Subcutaneous adipose tissue (tissue), 4 donors: ENCODE measurements around the gene EPSTI1. TPM values are rescaled to one million over a fixed set of nuclear protein-coding genes. Genes with fewer than 3 reads are reported as not detected.

Experiments
- total RNA-seq, 4 donors: library from RNA; depleted of rRNA; stranded (reverse); fragments of >200 nt; gene quantifications; one replicate each; pipeline ENCODE4 v1.1.0, GENCODE V29; 2016
- TF ChIP-seq, protein P1 (sequence below): fragments of 450-650 bp; IDR thresholded peaks from one replicate; pipeline ENCODE4 v1.5.1; 2016; ENCODE audit warnings: low read depth, mild to moderate bottlenecking, control low read depth, antibody characterized with exemption, moderate library complexity

The EPSTI1 gene
- total RNA-seq, 4 donors from 2014 or later = 4.4 to 18.5 (median 12.0) TPM

GRCh38 chr13:43030548-43030947 lies 38.5 kb upstream of the EPSTI1 start:
- TF ChIP-seq, protein P1, sequence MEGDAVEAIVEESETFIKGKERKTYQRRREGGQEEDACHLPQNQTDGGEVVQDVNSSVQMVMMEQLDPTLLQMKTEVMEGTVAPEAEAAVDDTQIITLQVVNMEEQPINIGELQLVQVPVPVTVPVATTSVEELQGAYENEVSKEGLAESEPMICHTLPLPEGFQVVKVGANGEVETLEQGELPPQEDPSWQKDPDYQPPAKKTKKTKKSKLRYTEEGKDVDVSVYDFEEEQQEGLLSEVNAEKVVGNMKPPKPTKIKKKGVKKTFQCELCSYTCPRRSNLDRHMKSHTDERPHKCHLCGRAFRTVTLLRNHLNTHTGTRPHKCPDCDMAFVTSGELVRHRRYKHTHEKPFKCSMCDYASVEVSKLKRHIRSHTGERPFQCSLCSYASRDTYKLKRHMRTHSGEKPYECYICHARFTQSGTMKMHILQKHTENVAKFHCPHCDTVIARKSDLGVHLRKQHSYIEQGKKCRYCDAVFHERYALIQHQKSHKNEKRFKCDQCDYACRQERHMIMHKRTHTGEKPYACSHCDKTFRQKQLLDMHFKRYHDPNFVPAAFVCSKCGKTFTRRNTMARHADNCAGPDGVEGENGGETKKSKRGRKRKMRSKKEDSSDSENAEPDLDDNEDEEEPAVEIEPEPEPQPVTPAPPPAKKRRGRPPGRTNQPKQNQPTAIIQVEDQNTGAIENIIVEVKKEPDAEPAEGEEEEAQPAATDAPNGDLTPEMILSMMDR = no peak

DNA sequence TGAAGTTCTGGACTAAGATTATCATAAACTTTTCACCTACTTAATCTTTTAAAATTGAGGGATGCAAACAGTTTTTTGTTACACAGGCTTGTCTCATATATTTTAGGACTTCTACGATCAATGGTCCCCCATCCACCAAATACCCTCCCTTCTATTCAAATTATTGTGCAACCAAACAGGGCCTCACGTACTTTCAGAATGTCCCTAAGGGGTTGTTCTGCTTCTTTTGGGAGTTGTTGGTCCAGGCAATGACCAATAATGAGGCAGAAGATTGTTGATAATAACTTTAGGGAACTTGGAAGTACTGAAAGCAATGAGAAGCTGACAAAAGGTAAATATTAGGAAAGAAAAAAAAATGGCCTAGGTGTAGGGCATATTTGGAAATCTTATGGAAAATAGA lies 34.2 kb upstream of the EPSTI1 start:
- TF ChIP-seq, protein P1 = no peak

DNA sequence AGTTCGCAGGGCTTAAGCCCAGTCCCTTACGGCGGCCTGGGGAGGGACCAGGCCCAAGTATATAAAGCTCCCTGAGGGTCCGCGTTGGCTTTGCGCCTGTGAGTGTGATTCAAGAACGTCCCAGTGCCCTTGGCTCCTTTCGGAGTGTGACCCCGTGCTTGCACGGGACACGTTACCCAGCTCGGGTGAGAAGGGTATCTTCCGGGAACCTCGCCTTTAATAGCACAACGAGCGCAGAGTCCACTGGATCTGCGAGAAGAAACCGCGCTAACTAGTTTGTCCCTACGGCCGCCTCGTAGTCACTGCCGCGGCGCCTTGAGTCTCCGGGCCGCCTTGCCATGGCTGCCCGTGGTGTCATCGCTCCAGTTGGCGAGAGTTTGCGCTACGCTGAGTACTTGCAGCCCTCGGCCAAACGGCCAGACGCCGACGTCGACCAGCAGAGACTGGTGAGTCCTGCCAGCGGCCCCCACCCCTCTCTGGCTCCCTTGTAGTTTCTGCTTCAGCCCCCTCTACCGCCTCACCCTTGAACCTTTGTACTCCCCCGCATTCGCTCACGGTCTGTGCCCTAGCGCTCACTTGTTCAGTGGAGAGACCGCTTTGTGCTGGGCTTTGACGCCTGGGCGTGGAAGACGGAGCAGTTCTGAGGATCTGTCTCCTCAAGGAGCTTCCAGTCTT lies 31.4 kb upstream of the EPSTI1 start, which contains the start of gene DNAJC15:
Gene DNAJC15 (plus strand): TSS at position 298 of the 675 bp plus-strand sequence. CDS start 41 bp downstream, at position 339.
- TF ChIP-seq, protein P1 = no peak

GRCh38 chr13:43022934-43023288 lies 30.9 kb upstream of the EPSTI1 start:
- TF ChIP-seq, protein P1 = no peak

DNA sequence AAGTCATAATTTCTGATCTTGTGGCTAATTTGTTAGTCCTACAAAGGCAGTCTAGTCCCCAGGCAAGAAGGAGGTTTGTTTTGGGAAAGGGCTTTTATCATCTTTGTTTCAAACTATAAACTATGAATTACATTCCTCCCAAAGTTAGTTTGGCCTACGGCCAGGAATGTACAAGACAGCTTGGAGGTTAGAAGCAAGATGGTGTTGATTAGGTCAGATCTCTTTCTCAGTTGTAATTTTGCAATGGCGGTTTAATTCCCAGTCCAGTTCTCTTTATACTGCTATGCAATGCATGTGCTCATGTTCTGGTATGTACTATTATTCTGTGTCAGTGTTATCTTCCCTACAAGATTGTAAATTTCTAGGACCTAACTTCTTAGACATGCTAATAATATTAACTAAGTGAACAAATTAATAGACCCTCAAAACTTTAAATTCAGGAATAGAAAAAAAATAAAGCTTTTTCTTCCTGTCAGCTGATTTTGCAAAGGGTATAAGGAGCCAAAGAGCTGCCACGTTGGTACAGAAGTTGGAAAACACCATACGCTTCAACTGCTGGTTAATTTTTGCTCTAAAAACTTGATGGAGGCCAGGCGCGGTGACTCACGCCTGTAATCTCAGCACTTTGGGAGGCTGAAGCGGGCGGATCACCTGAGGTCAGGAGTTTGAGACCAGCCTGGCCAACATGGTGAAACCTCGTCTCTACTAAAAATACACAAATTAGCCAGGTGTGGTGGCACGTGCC lies 30.1 kb upstream of the EPSTI1 start:
- TF ChIP-seq, protein P1 = no peak

DNA sequence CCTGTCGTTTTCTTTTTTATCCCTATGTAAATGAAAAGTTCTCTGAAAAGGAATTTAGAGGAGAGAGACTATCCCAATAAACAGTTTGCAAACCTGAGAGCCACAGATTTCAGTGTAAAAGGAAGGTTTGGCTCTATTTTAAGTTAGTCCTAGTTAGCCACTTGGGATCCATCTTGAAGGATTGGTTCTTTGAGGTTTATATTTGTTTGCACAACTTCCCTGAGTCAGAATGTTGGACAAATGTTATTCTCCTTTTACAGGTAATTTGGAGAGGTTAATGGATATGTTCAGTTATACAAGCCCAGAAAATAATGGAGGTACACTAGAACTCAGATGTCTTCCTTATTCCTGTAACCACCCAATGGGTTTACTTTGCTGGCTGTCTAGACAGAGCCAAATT lies 28.8 kb upstream of the EPSTI1 start:
- TF ChIP-seq, protein P1 = no peak

DNA sequence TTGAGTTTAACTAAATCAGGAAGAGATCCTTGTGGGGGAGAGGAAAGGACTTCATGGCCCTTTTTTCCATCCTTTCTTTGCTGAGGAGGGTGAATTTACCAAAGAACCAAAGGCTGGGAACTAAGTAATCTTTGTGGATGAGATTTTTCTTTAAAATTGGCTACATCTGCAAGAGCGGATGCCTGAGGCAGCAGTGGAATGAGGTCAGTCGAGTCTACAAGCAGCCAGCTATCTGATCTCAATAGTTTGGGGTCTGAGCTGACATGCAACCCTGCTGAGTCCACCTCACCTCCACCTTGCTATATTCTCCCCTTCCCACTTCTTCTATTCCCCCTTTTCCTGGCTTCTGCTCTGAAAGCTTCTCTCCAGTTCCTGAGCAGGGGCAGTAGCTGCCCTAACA lies 27.8 kb upstream of the EPSTI1 start:
- TF ChIP-seq, protein P1 = no peak
